ENCODE data around the gene JAG1.

The JAG1 gene

DNA sequence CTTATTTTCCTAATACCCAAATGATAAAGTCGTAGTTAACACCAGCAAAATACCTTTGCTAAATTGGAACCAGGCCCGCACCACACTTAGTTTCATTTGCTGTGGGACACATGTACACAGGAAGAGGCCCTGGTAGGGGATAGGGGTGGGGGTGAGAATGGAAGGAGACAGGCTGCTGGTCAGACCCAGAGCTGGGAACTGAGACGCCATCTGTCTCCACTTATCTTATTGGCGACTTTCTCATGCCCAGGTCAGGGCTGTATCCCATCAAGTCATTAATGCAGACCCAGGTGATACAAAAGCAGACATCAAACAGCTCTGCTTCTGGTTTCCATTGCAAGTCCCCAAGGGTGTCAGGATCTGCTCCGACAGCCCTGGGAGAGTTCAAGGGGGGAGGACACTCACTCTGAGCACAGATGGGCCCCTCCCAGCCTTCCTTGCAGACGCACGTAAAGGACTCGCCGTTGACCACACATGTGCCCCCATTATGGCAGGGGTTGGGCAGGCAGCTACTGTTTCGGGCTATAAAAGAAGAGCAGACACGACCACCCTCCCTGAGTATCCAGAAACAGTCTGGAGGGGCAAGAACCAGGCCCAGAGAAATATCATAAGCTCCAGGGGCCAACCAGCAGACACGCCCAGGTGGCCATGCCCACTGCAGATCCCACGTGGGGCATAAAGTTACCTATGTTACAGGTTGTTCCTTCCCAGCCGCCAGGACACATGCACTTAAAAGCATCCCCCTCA, 29.2 kb downstream of the JAG1 start:
- no peaks in the 10 kb centered on the region for H3F3A ChIP-seq (ENCODE audit: insufficient read depth)
- no peaks in the 10 kb centered on the region for H3K79me2 ChIP-seq (ENCODE audit: insufficient read depth, low read length)
- H3K9me3 ChIP-seq (ENCODE audit: insufficient read depth, low read length) = no peaks in the 10 kb centered on the region
- H3K27ac ChIP-seq (ENCODE audit: low read depth, low read length) = no peak overlapping the region
- H3K4me3 ChIP-seq (ENCODE audit: insufficient read depth, low read length, poor library complexity, severe bottlenecking) = no peak overlapping the region
- H3K4me2 ChIP-seq (ENCODE audit: low read depth, low read length, poor library complexity, severe bottlenecking) = no peak overlapping the region
- no peaks in the 10 kb centered on the region for H3K9me2 ChIP-seq (replicated peaks; ENCODE audit: insufficient read depth, low read length)
- H4K20me1 ChIP-seq (ENCODE audit: low read depth, low read length) = no peaks in the 10 kb centered on the region
- H3K27me3 ChIP-seq (ENCODE audit: low read length) = no peaks in the 10 kb centered on the region
- H3K36me3 ChIP-seq (ENCODE audit: low read length) = no peaks in the 10 kb centered on the region
- no peak overlapping the region for H2AFZ ChIP-seq (ENCODE audit: low read depth, low read length, severe bottlenecking)
- no peak overlapping the region for H3K9ac ChIP-seq (ENCODE audit: low read length)
- TF ChIP-seq EZH2phosphoT487 (conservative IDR thresholded peaks at IDR 0.05; ENCODE audit: low read length) = no peak
- no peak for TF ChIP-seq CTCF (IDR thresholded peaks at IDR 0.05; ENCODE audit: insufficient read depth, low read length, poor library complexity, severe bottlenecking)

DNA sequence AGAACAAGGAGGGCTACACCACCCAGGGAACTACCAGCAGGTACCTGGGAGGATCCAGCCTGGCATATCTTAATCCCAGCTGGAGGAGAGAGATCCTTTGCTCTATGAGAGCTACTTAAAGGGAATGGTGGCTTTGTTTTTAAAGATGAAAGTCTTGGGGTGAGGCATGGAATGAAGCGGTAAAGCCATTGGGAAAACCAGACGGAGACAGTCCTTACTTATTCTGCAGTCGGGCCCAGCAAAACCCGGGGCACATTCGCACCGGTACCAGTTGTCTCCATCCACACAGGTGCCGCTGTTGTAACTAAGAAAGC, 30.3 kb downstream of the JAG1 start:
- Histone ChIP-seq H3K79me2 (ENCODE audit: insufficient read depth, low read length) (no peaks in the 10 kb centered on the region), H3K4me3 (ENCODE audit: insufficient read depth, low read length, poor library complexity, severe bottlenecking) (no peak overlapping the region), H3K4me2 (ENCODE audit: low read depth, low read length, poor library complexity, severe bottlenecking) (no peak overlapping the region), H3K36me3 (ENCODE audit: low read length) (no peaks in the 10 kb centered on the region), H3K9ac (ENCODE audit: low read length) (no peak overlapping the region), H3F3A (ENCODE audit: insufficient read depth) (no peaks in the 10 kb centered on the region), H3K9me3 (ENCODE audit: insufficient read depth, low read length) (no peaks in the 10 kb centered on the region), H3K27me3 (ENCODE audit: low read length) (no peaks in the 10 kb centered on the region), H3K27ac (ENCODE audit: low read depth, low read length) (no peak overlapping the region), H3K9me2 (replicated peaks; ENCODE audit: insufficient read depth, low read length) (no peaks in the 10 kb centered on the region), H2AFZ (ENCODE audit: low read depth, low read length, severe bottlenecking) (no peak overlapping the region), H4K20me1 (ENCODE audit: low read depth, low read length) (no peaks in the 10 kb centered on the region)
- TF ChIP-seq CTCF (IDR thresholded peaks at IDR 0.05; ENCODE audit: insufficient read depth, low read length, poor library complexity, severe bottlenecking) = no peak
- TF ChIP-seq EZH2phosphoT487 (conservative IDR thresholded peaks at IDR 0.05; ENCODE audit: low read length) = no peak

DNA sequence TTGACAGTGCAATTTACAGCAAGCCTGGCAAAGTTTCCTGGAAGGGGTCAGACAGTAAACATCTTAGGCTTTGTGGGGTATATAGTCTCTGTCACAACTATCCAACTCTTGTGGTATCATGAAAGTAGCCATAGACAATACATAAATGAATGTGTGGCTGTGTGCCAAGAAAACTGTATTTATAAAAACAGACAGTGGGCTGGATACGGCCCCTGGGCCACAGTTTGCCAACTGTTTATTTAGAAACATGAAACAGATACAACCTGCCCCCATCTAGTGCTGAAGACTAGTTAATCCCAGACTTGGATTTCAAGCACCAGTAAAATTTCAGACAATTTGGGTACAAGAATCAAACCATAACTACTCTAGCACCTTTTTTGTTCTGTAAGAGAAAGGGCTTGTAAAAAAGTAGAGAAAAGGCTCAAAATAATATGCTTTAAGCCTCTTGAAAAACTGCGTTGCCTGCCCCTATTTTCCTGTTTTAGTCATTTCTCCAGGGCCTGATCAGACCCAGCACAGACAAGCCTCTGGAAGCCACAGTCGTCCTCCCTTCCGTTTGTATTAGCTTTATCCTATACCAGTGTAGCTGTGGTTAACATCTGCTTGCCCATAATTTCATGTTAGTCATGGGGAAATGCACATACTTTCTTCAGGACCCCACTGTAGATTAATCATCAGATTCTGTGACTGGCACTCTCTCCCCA, 30.8 kb downstream of the JAG1 start:
- H3K27ac ChIP-seq (ENCODE audit: low read depth, low read length) = no peak overlapping the region

More for the DNA sequence above, 30.8 kb downstream of the JAG1 start:
- Histone ChIP-seq H3K9me3 (ENCODE audit: insufficient read depth, low read length) (no peaks in the 10 kb centered on the region), H3K4me3 (ENCODE audit: insufficient read depth, low read length, poor library complexity, severe bottlenecking) (no peak overlapping the region), H3K9ac (ENCODE audit: low read length) (no peak overlapping the region), H3K9me2 (replicated peaks; ENCODE audit: insufficient read depth, low read length) (no peaks in the 10 kb centered on the region), H2AFZ (ENCODE audit: low read depth, low read length, severe bottlenecking) (no peak overlapping the region), H3F3A (ENCODE audit: insufficient read depth) (no peaks in the 10 kb centered on the region), H3K36me3 (ENCODE audit: low read length) (no peaks in the 10 kb centered on the region), H4K20me1 (ENCODE audit: low read depth, low read length) (no peaks in the 10 kb centered on the region), H3K27me3 (ENCODE audit: low read length) (no peaks in the 10 kb centered on the region), H3K79me2 (ENCODE audit: insufficient read depth, low read length) (no peaks in the 10 kb centered on the region), H3K4me2 (ENCODE audit: low read depth, low read length, poor library complexity, severe bottlenecking) (no peak overlapping the region)
- no peak for TF ChIP-seq EZH2phosphoT487 (conservative IDR thresholded peaks at IDR 0.05; ENCODE audit: low read length)
- TF ChIP-seq CTCF (IDR thresholded peaks at IDR 0.05; ENCODE audit: insufficient read depth, low read length, poor library complexity, severe bottlenecking) = no peak

Data from SU-DHL-6 (cell line).